Neural cell (in vitro differentiated cells): ENCODE data around the gene HEBP1. TPM values are rescaled to one million over a fixed set of nuclear protein-coding genes. Genes with fewer than 3 reads are reported as not detected.

Experiments
- H2AFZ ChIP-seq: fragments of 200-600, 300-800 bp; sonication (generic), shearing (Covaris generic); 2 replicates; pipeline ENCODE4 v1.6.0; 2014; ENCODE audit warnings: low read depth, mild to moderate bottlenecking, antibody characterized with exemption, low read length, moderate library complexity
- H3F3A ChIP-seq: fragments of 200-600 bp; shearing (Covaris generic); 2 replicates; pipeline ENCODE4 v1.6.1; 2016; ENCODE audit warnings: mild to moderate bottlenecking, moderate library complexity, mixed read lengths, antibody characterized with exemption, low read length; ENCODE audit not compliant: insufficient read depth, poor library complexity, severe bottlenecking
- H3K27ac ChIP-seq: fragments of 200-600, 300-800 bp; sonication (generic), shearing (Covaris generic); 2 replicates; pipeline ENCODE4 v1.5.1; 2014; ENCODE audit warnings: mild to moderate bottlenecking, low read length, moderate library complexity
- H3K27me3 ChIP-seq: fragments of 300-800, 200-600 bp; sonication (generic), shearing (Covaris generic); 2 replicates; pipeline ENCODE4 v1.6.0; 2014; ENCODE audit warnings: mild to moderate bottlenecking, low read depth, low read length, moderate library complexity; ENCODE audit not compliant: insufficient read depth
- H3K36me3 ChIP-seq: fragments of 300-800, 200-600 bp; sonication (generic), shearing (Covaris generic); 2 replicates; pipeline ENCODE4 v1.5.1; 2014; ENCODE audit warnings: mild to moderate bottlenecking, antibody characterized with exemption, low read length, moderate library complexity; ENCODE audit not compliant: insufficient read depth
- H3K4me2 ChIP-seq: fragments of 300-800, 200-600 bp; sonication (generic), shearing (Covaris generic); 2 replicates; pipeline ENCODE4 v1.6.0; 2014; ENCODE audit warnings: mild to moderate bottlenecking, low read length
- H3K4me3 ChIP-seq: fragments of 300-800, 200-600 bp; sonication (generic), shearing (Covaris generic); 2 replicates; pipeline ENCODE4 v1.5.1; 2014; ENCODE audit warnings: mild to moderate bottlenecking, low read length, moderate library complexity
- H3K79me2 ChIP-seq: fragments of 200-600 bp; shearing (Covaris generic); replicated peaks from 2 replicates; pipeline ENCODE4 v1.6.0; 2014; ENCODE audit warnings: mild to moderate bottlenecking, low read length, moderate library complexity; ENCODE audit not compliant: insufficient read depth
- H3K9ac ChIP-seq: fragments of 300-800, 200-600 bp; sonication (generic), shearing (Covaris generic); 2 replicates; pipeline ENCODE4 v1.6.1; 2016; ENCODE audit warnings: mild to moderate bottlenecking, low read length, mixed read lengths
- H3K9me2 ChIP-seq: fragments of 200-600 bp; shearing (Covaris generic); 2 replicates; pipeline ENCODE4 v1.6.1; 2016; ENCODE audit warnings: mild to moderate bottlenecking, low read length, mixed read lengths; ENCODE audit not compliant: insufficient read depth
- H3K9me3 ChIP-seq: fragments of 200-600, 300-800 bp; sonication (generic), shearing (Covaris generic); 2 replicates; pipeline ENCODE4 v1.6.1; 2016; ENCODE audit warnings: mild to moderate bottlenecking, mixed run types, low read length, moderate library complexity, mixed read lengths
- H4K20me1 ChIP-seq: fragments of 200-600 bp; shearing (Covaris generic); 2 replicates; pipeline ENCODE4 v1.6.1; 2016; ENCODE audit warnings: mild to moderate bottlenecking, mixed run types; ENCODE audit not compliant: insufficient read depth
- EP300 ChIP-seq: fragments of 450-650 bp; conservative IDR thresholded peaks from 2 replicates; pipeline ENCODE4 v1.6.1; 2014; ENCODE audit warnings: antibody characterized with exemption, mild to moderate bottlenecking, moderate library complexity; ENCODE audit not compliant: poor library complexity, severe bottlenecking
- EZH2 ChIP-seq: fragments of 200-600, 300-800 bp; shearing (Covaris generic), sonication (generic); IDR thresholded peaks from 2 replicates; pipeline ENCODE4 v1.6.1; 2014; ENCODE audit warnings: antibody characterized with exemption, low read length, borderline replicate concordance, mild to moderate bottlenecking; ENCODE audit not compliant: insufficient read depth, poor library complexity, severe bottlenecking
- MXI1 ChIP-seq: fragments of 450-650 bp; conservative IDR thresholded peaks from 2 replicates; pipeline ENCODE4 v1.6.1; 2014; ENCODE audit warnings: antibody characterized with exemption, mild to moderate bottlenecking; ENCODE audit not compliant: poor library complexity, severe bottlenecking
- POLR2AphosphoS5 ChIP-seq: IDR thresholded peaks from 2 replicates; pipeline ENCODE4 v1.6.1; 2012
- RAD21 ChIP-seq: fragments of 450-650 bp; conservative IDR thresholded peaks from 2 replicates; pipeline ENCODE4 v1.6.1; 2014; ENCODE audit warnings: antibody characterized with exemption, mild to moderate bottlenecking, moderate library complexity
- SMC3 ChIP-seq: fragments of 450-650 bp; conservative IDR thresholded peaks from 2 replicates; pipeline ENCODE4 v1.6.1; 2014; ENCODE audit warnings: antibody characterized with exemption, mild to moderate bottlenecking, moderate library complexity; ENCODE audit not compliant: poor library complexity
- TAF1 ChIP-seq: IDR thresholded peaks from 2 replicates; pipeline ENCODE4 v1.6.1; 2012; ENCODE audit warnings: low read depth
- polyA plus RNA-seq: library from polyadenylated mRNA; depleted of rRNA; stranded (reverse); fragments of >200 nt; gene quantifications from 2 replicates; pipeline ENCODE4 v1.2.3, GENCODE V29; 2014
- TF ChIP-seq, protein P1 (sequence below): fragments of 450-650 bp; IDR thresholded peaks from 2 replicates; pipeline ENCODE4 v1.5.1; 2014; ENCODE audit warnings: antibody characterized with exemption, mild to moderate bottlenecking, moderate library complexity; ENCODE audit not compliant: poor library complexity, severe bottlenecking
- TF ChIP-seq, protein P2 (sequence below): IDR thresholded peaks from 2 replicates; pipeline ENCODE4 v1.6.1; 2012; ENCODE audit warnings: borderline replicate concordance

The HEBP1 gene
- polyA plus RNA-seq, 1 donor from 2014 or later: 1.2 TPM

DNA sequence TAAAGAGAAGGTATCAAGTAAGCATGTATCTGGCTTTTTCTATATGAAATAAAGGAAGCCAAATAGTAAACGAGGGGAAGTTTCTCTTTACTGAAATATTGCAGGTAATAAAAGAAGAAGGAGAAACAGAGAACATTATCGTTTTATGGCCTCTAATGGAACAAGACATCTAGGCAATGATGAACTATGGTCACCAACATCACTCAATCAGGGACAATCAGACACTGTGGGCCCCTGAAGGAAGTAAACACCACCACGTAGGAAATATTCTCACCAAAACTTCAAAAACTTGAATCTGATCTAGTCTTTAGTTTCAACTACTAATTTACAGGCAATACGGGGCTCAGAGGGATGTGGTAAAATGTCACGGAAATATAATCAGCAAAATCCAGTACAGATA, 15.9 kb downstream of the HEBP1 start:
- H3K4me2 ChIP-seq: no peak overlapping the region
- H3F3A ChIP-seq: no peaks in the 10 kb centered on the region
- H2AFZ ChIP-seq: no peak overlapping the region
- H3K9me3 ChIP-seq: no peaks in the 10 kb centered on the region
- no peak overlapping the region for H3K27ac ChIP-seq
- TF ChIP-seq EP300 (no peak), MXI1 (no peak), RAD21 (no peak), SMC3 (no peak), POLR2AphosphoS5 (no peak), EZH2 (no peak), TAF1 (no peak)
- TF ChIP-seq, protein P1, sequence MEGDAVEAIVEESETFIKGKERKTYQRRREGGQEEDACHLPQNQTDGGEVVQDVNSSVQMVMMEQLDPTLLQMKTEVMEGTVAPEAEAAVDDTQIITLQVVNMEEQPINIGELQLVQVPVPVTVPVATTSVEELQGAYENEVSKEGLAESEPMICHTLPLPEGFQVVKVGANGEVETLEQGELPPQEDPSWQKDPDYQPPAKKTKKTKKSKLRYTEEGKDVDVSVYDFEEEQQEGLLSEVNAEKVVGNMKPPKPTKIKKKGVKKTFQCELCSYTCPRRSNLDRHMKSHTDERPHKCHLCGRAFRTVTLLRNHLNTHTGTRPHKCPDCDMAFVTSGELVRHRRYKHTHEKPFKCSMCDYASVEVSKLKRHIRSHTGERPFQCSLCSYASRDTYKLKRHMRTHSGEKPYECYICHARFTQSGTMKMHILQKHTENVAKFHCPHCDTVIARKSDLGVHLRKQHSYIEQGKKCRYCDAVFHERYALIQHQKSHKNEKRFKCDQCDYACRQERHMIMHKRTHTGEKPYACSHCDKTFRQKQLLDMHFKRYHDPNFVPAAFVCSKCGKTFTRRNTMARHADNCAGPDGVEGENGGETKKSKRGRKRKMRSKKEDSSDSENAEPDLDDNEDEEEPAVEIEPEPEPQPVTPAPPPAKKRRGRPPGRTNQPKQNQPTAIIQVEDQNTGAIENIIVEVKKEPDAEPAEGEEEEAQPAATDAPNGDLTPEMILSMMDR: no peak
- TF ChIP-seq, protein P2, sequence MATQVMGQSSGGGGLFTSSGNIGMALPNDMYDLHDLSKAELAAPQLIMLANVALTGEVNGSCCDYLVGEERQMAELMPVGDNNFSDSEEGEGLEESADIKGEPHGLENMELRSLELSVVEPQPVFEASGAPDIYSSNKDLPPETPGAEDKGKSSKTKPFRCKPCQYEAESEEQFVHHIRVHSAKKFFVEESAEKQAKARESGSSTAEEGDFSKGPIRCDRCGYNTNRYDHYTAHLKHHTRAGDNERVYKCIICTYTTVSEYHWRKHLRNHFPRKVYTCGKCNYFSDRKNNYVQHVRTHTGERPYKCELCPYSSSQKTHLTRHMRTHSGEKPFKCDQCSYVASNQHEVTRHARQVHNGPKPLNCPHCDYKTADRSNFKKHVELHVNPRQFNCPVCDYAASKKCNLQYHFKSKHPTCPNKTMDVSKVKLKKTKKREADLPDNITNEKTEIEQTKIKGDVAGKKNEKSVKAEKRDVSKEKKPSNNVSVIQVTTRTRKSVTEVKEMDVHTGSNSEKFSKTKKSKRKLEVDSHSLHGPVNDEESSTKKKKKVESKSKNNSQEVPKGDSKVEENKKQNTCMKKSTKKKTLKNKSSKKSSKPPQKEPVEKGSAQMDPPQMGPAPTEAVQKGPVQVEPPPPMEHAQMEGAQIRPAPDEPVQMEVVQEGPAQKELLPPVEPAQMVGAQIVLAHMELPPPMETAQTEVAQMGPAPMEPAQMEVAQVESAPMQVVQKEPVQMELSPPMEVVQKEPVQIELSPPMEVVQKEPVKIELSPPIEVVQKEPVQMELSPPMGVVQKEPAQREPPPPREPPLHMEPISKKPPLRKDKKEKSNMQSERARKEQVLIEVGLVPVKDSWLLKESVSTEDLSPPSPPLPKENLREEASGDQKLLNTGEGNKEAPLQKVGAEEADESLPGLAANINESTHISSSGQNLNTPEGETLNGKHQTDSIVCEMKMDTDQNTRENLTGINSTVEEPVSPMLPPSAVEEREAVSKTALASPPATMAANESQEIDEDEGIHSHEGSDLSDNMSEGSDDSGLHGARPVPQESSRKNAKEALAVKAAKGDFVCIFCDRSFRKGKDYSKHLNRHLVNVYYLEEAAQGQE: no peak
- no peaks in the 10 kb centered on the region for H3K27me3 ChIP-seq
- no peaks in the 10 kb centered on the region for H3K9me2 ChIP-seq
- H3K4me3 ChIP-seq: no peak overlapping the region
- no peaks in the 10 kb centered on the region for H4K20me1 ChIP-seq
- H3K79me2 ChIP-seq: no peaks in the 10 kb centered on the region
- H3K9ac ChIP-seq: no peak overlapping the region
- no peaks in the 10 kb centered on the region for H3K36me3 ChIP-seq

DNA sequence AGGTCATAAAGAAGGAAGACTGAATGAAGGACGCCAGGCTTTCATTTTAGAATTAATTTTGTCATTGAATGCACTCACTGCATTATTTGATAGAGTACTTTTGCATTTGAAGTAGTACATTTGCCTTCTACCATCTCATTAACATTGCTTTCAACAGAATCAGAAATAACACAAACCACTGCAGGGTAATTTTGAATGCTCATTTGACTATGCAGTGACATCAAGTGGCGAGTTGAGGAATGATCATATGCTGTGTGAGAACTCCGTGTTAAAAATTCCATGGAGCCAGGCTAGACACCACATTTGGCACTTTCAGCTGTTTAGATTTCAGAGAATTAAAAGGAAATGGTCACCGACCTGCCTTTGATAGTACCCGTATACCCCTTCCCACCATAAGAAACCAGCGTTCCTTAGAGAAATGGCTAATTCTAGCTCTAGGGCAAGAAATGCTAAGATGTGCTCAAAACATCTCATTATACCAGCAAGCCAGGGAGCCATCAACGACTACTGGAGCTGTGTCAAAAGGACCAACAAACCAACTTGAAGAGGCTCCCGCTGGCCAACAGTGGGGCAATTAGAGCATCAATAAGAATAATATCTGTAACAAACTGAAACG, 16.5 kb downstream of the HEBP1 start:
- no peak overlapping the region for H2AFZ ChIP-seq
- no peaks in the 10 kb centered on the region for H4K20me1 ChIP-seq
- no peak overlapping the region for H3K4me3 ChIP-seq
- no peaks in the 10 kb centered on the region for H3K79me2 ChIP-seq
- no peaks in the 10 kb centered on the region for H3K9me3 ChIP-seq
- H3F3A ChIP-seq: no peaks in the 10 kb centered on the region
- H3K9me2 ChIP-seq: no peaks in the 10 kb centered on the region
- no peak overlapping the region for H3K9ac ChIP-seq
- H3K4me2 ChIP-seq: no peak overlapping the region
- H3K36me3 ChIP-seq: no peaks in the 10 kb centered on the region
- no peak overlapping the region for H3K27ac ChIP-seq
- no peaks in the 10 kb centered on the region for H3K27me3 ChIP-seq
- TF ChIP-seq SMC3 (peak; percentile 76), MXI1 (no peak), EP300 (no peak), EZH2 (no peak), TAF1 (no peak), POLR2AphosphoS5 (no peak), RAD21 (peak; percentile 76)
- TF ChIP-seq, protein P2: no peak
- TF ChIP-seq, protein P1: peak; percentile 75
